ENCODE data around the gene DNAAF5. TPM values are rescaled to one million over a fixed set of nuclear protein-coding genes. Genes with fewer than 3 reads are reported as not detected.

DNAAF5 gene
- total and polyA plus RNA-seq, 9 of the 15 experiments (the other 6 are each of a cell fraction or from before 2014, with no cell fraction given) = 3.1 to 69.7 (median 19.1) TPM

DNA sequence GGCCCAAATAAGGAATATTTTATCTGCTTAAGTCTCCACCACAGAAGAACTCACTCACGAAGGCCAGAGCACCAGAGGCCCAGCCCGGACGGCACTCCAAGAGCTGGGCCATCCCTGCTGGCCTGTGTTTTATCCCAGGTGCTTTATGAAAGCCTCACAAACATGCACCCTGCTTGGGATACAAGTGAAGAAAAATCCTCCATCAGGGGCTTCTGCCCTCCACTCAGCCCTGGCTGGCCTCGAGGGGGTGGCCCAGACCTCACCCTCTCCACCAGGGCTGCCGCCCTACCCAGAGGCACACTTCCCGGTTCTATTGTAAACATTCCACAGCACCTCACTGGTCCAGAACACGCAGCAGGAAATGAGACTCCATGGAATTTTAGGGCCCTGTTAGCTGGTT is 19.8 kb upstream of the DNAAF5 start:
- no peaks in the 10 kb centered on the region for H4K20me1 ChIP-seq (replicated peaks; ENCODE audit: control insufficient read depth, insufficient read depth, low read length)
- H3K36me3 ChIP-seq (ENCODE audit: control insufficient read depth, insufficient read depth, low read length) = peaks cover 12% of the 10 kb centered on the region; the same call in 1 of the 3 replicates
- peaks cover 0 to 2% of the 10 kb centered on the region in 2 experiments; a peak in 1 of 5 replicates for H3K4me1 ChIP-seq (replicated peaks in 1 of 2; ENCODE audit: control insufficient read depth in 2 of 2, insufficient read depth in 2 of 2, low read length in 2 of 2)
- DNase-seq (ENCODE audit: extremely low read depth in 1 of 4, low spot score in 3 of 4) (no peak), ATAC-seq (no peak), FAIRE-seq (no peak)
- no peak overlapping the region for H3K9ac ChIP-seq (ENCODE audit: insufficient read depth in 1 of 2, low read depth in 2 of 2, low read length in 2 of 2)
- CTCF ChIA-PET (ENCODE audit: low intra/inter-chr PET ratio) = no interaction called here
- WGBS (ENCODE audit: insufficient coverage, low coverage, missing lambda C conversion rate) = 95% methylated on average over 7 of the region's 7 CpGs
- POLR2A ChIA-PET = no interaction called here
- intact Hi-C loops (cut with micrococcal nuclease) (no loop called here), in situ Hi-C loops (cut with MboI) (no loop called here)
- H3K4me2 ChIP-seq (ENCODE audit: insufficient read depth, low read length) = no peak overlapping the region
- no peaks in the 10 kb centered on the region for H3K27me3 ChIP-seq (ENCODE audit: control insufficient read depth in 2 of 2, insufficient read depth in 2 of 2, low read length in 2 of 2)
- no peak overlapping the region for H3K4me3 ChIP-seq
- BruUV-seq (replicated peaks) = no TSS peak
- no peaks in the 10 kb centered on the region for H3K79me2 ChIP-seq (ENCODE audit: control insufficient read depth, insufficient read depth, low read length)
- TF ChIP-seq ZNF584 (CRISPR knock-in tag; IDR thresholded peaks at IDR 0.05; ENCODE audit: low read depth) (no peak), SUPT5H (IDR thresholded peaks at IDR 0.05) (no peak), CHD1 (IDR thresholded peaks at IDR 0.05; ENCODE audit: low read length) (no peak), TCF7 (IDR thresholded peaks at IDR 0.05; ENCODE audit: borderline replicate concordance) (no peak)
- TF ChIP-seq, protein P1, sequence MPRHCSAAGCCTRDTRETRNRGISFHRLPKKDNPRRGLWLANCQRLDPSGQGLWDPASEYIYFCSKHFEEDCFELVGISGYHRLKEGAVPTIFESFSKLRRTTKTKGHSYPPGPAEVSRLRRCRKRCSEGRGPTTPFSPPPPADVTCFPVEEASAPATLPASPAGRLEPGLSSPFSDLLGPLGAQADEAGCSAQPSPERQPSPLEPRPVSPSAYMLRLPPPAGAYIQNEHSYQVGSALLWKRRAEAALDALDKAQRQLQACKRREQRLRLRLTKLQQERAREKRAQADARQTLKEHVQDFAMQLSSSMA (CRISPR knock-in tag; IDR thresholded peaks at IDR 0.05) = no peak
- TF ChIP-seq, protein P2, sequence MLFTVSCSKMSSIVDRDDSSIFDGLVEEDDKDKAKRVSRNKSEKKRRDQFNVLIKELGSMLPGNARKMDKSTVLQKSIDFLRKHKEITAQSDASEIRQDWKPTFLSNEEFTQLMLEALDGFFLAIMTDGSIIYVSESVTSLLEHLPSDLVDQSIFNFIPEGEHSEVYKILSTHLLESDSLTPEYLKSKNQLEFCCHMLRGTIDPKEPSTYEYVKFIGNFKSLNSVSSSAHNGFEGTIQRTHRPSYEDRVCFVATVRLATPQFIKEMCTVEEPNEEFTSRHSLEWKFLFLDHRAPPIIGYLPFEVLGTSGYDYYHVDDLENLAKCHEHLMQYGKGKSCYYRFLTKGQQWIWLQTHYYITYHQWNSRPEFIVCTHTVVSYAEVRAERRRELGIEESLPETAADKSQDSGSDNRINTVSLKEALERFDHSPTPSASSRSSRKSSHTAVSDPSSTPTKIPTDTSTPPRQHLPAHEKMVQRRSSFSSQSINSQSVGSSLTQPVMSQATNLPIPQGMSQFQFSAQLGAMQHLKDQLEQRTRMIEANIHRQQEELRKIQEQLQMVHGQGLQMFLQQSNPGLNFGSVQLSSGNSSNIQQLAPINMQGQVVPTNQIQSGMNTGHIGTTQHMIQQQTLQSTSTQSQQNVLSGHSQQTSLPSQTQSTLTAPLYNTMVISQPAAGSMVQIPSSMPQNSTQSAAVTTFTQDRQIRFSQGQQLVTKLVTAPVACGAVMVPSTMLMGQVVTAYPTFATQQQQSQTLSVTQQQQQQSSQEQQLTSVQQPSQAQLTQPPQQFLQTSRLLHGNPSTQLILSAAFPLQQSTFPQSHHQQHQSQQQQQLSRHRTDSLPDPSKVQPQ (CRISPR knock-in tag; IDR thresholded peaks at IDR 0.05; ENCODE audit: borderline replicate concordance) = no peak
- no peak overlapping the region for H3K27ac ChIP-seq (ENCODE audit: extremely low read depth, low read depth, low read length)
- peaks cover 7% of the 10 kb centered on the region; the same call in 1 of the 2 replicates for H3K9me3 ChIP-seq (replicated peaks; ENCODE audit: control insufficient read depth, insufficient read depth, low read depth, low read length)
- no peak overlapping the region for H2AFZ ChIP-seq (ENCODE audit: low read depth, low read length)
- H3K9me1 ChIP-seq (ENCODE audit: control insufficient read depth, insufficient read depth, low read length) = no peaks in the 10 kb centered on the region

Data from K562 (cell line).